CD4-positive, alpha-beta T cell treated with Interleukin-1 beta for 1 hour (primary cell): ENCODE data around the gene TMEFF1.

Experiments used
- DNase-seq, 2 donors: peaks; one replicate each; pipeline ENCODE4 v3.0.0-alpha.2; 2020 to 2022

TMEFF1 gene

GRCh38 chr9:100626949-100627348, 154.0 kb downstream of the TMEFF1 start:
- no peak for DNase-seq
